H9 (cell line): ENCODE measurements around the gene BRSK2. TPM values are rescaled to one million over a fixed set of nuclear protein-coding genes. Genes with fewer than 3 reads are reported as not detected.

ENCODE experiments used
- DNase-seq: peaks from one replicate; pipeline ENCODE4 v3.0.0-alpha.2; 2017
- H2AFZ ChIP-seq: one replicate; pipeline ENCODE4 v1.6.1; 2013; ENCODE audit warnings: mild to moderate bottlenecking, low read length, control low read depth, moderate library complexity
- H2AK5ac ChIP-seq: 2 replicates; pipeline ENCODE4 v1.6.1; 2013; ENCODE audit warnings: low read length, control low read depth, mixed read lengths; ENCODE audit not compliant: insufficient read length
- H2BK120ac ChIP-seq: one replicate; pipeline ENCODE4 v1.6.1; 2013; ENCODE audit warnings: low read depth, mild to moderate bottlenecking, low read length, control low read depth, inconsistent platforms; ENCODE audit not compliant: poor library complexity, severe bottlenecking
- H2BK12ac ChIP-seq: 2 replicates; pipeline ENCODE4 v1.6.1; 2013; ENCODE audit warnings: low read length, control low read depth, mixed read lengths, low read depth; ENCODE audit not compliant: insufficient read length
- H2BK15ac ChIP-seq: 2 replicates; pipeline ENCODE4 v1.6.1; 2013; ENCODE audit warnings: low read depth, low read length, control low read depth
- H2BK20ac ChIP-seq: one replicate; pipeline ENCODE4 v1.6.1; 2013; ENCODE audit warnings: low read depth, mild to moderate bottlenecking, low read length, control low read depth, inconsistent platforms; ENCODE audit not compliant: poor library complexity, severe bottlenecking
- H2BK5ac ChIP-seq: 2 replicates; pipeline ENCODE4 v1.6.1; 2013; ENCODE audit warnings: low read length, control low read depth, mixed read lengths; ENCODE audit not compliant: insufficient read length
- H3K14ac ChIP-seq: 2 replicates; pipeline ENCODE4 v1.6.1; 2013; ENCODE audit warnings: low read length, control low read depth; ENCODE audit not compliant: insufficient read depth
- H3K18ac ChIP-seq: 2 replicates; pipeline ENCODE4 v1.6.1; 2013; ENCODE audit warnings: low read depth, mild to moderate bottlenecking, mixed read lengths, low read length, control low read depth; ENCODE audit not compliant: insufficient read length
- H3K23ac ChIP-seq: 2 replicates; pipeline ENCODE4 v1.6.1; 2013; ENCODE audit warnings: low read length, control low read depth, mixed read lengths, low read depth; ENCODE audit not compliant: insufficient read length
- H3K23me2 ChIP-seq: 2 replicates; pipeline ENCODE4 v1.6.1; 2013; ENCODE audit warnings: low read depth, mild to moderate bottlenecking, mixed read lengths, low read length, control low read depth; ENCODE audit not compliant: insufficient read length, poor library complexity, severe bottlenecking
- H3K27ac ChIP-seq: 2 replicates; pipeline ENCODE4 v1.5.1; 2013; ENCODE audit warnings: low read length, control low read depth, mixed read lengths, low read depth; ENCODE audit not compliant: insufficient read length
- H3K27me3 ChIP-seq: 2 replicates; pipeline ENCODE4 v1.6.1; 2013; ENCODE audit warnings: low read length, control low read depth, inconsistent platforms; ENCODE audit not compliant: insufficient read depth
- H3K4ac ChIP-seq: 2 replicates; pipeline ENCODE4 v1.6.1; 2013; ENCODE audit warnings: low read depth, mild to moderate bottlenecking, control low read depth, inconsistent platforms, low read length, moderate library complexity
- H3K4me1 ChIP-seq: 2 replicates; pipeline ENCODE4 v1.6.1; 2013; ENCODE audit warnings: low read length, control low read depth, inconsistent platforms; ENCODE audit not compliant: insufficient read depth
- H3K4me2 ChIP-seq: 2 replicates; pipeline ENCODE4 v1.6.1; 2013; ENCODE audit warnings: low read length, control low read depth, mixed read lengths; ENCODE audit not compliant: insufficient read length, insufficient read depth
- H3K56ac ChIP-seq: 2 replicates; pipeline ENCODE4 v1.6.1; 2013; ENCODE audit warnings: low read depth, mild to moderate bottlenecking, mixed read lengths, low read length, control low read depth; ENCODE audit not compliant: insufficient read length
- H3K79me1 ChIP-seq: 2 replicates; pipeline ENCODE4 v1.6.1; 2013; ENCODE audit warnings: low read depth, mild to moderate bottlenecking, moderate library complexity, low read length, control low read depth, inconsistent platforms; ENCODE audit not compliant: insufficient read depth, poor library complexity, severe bottlenecking
- H3K79me2 ChIP-seq: 2 replicates; pipeline ENCODE4 v1.6.1; 2013; ENCODE audit warnings: low read length, control low read depth, inconsistent platforms; ENCODE audit not compliant: insufficient read depth
- H3K9ac ChIP-seq: 2 replicates; pipeline ENCODE4 v1.6.1; 2013; ENCODE audit warnings: low read length, control low read depth, mixed read lengths; ENCODE audit not compliant: insufficient read length; ENCODE audit errors: extremely low read depth
- H3K9me3 ChIP-seq: one replicate; pipeline ENCODE4 v1.6.1; 2013; ENCODE audit warnings: low read depth, low read length, inconsistent platforms; ENCODE audit not compliant: control insufficient read depth
- H3T11ph ChIP-seq: one replicate; pipeline ENCODE4 v1.6.1; 2013; ENCODE audit warnings: mild to moderate bottlenecking, low read length, control low read depth, inconsistent platforms
- H4K20me1 ChIP-seq: one replicate; pipeline ENCODE4 v1.6.1; 2013; ENCODE audit not compliant: control insufficient read depth, insufficient read length, insufficient read depth
- H4K5ac ChIP-seq: 2 replicates; pipeline ENCODE4 v1.6.1; 2013; ENCODE audit warnings: low read depth, mild to moderate bottlenecking, mixed read lengths, low read length, control low read depth; ENCODE audit not compliant: insufficient read length
- H4K8ac ChIP-seq: replicated peaks from 2 replicates; pipeline ENCODE4 v1.6.1; 2013; ENCODE audit warnings: low read length, control low read depth, mixed read lengths, low read depth; ENCODE audit not compliant: insufficient read length
- H4K91ac ChIP-seq: 2 replicates; pipeline ENCODE4 v1.6.1; 2013; ENCODE audit warnings: low read depth, mild to moderate bottlenecking, moderate library complexity, mixed read lengths, low read length, control low read depth; ENCODE audit not compliant: insufficient read length
- H3K27ac Mint-ChIP-seq, 3 experiments: 2 replicates in 2 of 3; 3 replicates in 1 of 3; pipeline ENCODE4 v1.8.0; 2020 to 2021; ENCODE audit warnings: mixed read lengths in 3 of 3, mild to moderate bottlenecking in 1 of 3, moderate library complexity in 1 of 3
- H3K27me3 Mint-ChIP-seq: 2 replicates; pipeline ENCODE4 v1.8.0; 2021; ENCODE audit warnings: low read depth, mild to moderate bottlenecking, moderate library complexity, mixed read lengths
- H3K36me3 Mint-ChIP-seq, 3 experiments: 2 replicates in 2 of 3; 3 replicates in 1 of 3; pipeline ENCODE4 v1.8.0; 2020 to 2021; ENCODE audit warnings: low read depth in 3 of 3, mixed read lengths in 3 of 3; ENCODE audit not compliant: insufficient read depth in 1 of 3
- H3K4me1 Mint-ChIP-seq, 2 experiments: 2 replicates each; pipeline ENCODE4 v1.8.0; 2020; ENCODE audit warnings: mixed read lengths in 2 of 2
- H3K4me3 Mint-ChIP-seq, 2 experiments: 2 replicates in 1 of 2; 3 replicates in 1 of 2; pipeline ENCODE4 v1.8.0; 2020 to 2021; ENCODE audit warnings: mild to moderate bottlenecking in 2 of 2, mixed read lengths in 2 of 2, moderate library complexity in 1 of 2
- H3K9me3 Mint-ChIP-seq, 2 experiments: 2 replicates in 1 of 2; 3 replicates in 1 of 2; pipeline ENCODE4 v1.8.0; 2020; ENCODE audit warnings: mild to moderate bottlenecking in 2 of 2, mixed read lengths in 2 of 2, moderate library complexity in 1 of 2
- CTCF ChIP-seq: fragments of 200-600 bp; sonication (generic); conservative IDR thresholded peaks from 3 replicates; pipeline ENCODE4 v1.8.0; 2021; ENCODE audit warnings: antibody characterized with exemption, mild to moderate bottlenecking
- WGBS: extraction: QIAGEN DNeasy Blood & Tissue Kit; methylation state at CpG from one replicate; pipeline ENCODE4 v1.1.7; 2013; ENCODE audit warnings: missing lambda C conversion rate, low lambda C conversion rate, mixed read lengths; ENCODE audit not compliant: insufficient read length; ENCODE audit errors: extremely low coverage; 5-methylcytosine and 5-hydroxymethylcytosine counted together
- total RNA-seq: library from RNA; stranded (reverse); gene quantifications from 2 replicates; pipeline ENCODE4 v1.2.1, GENCODE V29; 2021

BRSK2 gene
- total RNA-seq, 1 experiment from 2014 or later = 28.4 TPM

- Mint-ChIP-seq H3K27ac (no peak overlapping the region; a peak in 1 of 7 replicates), H3K27me3 (no peaks in the 10 kb centered on the region; the same call in 1 of the 2 replicates)
Measured at GRCh38 chr11:1505480-1505879, 115.7 kb downstream of the BRSK2 start.

More at GRCh38 chr11:1505480-1505879, 115.7 kb downstream of the BRSK2 start:
- no peaks in the 10 kb centered on the region for H3K23me2 ChIP-seq
- H3K4ac ChIP-seq = no peak overlapping the region
- no peak overlapping the region for H2BK20ac ChIP-seq
- Mint-ChIP-seq H3K4me3 (no peak overlapping the region), H3K9me3 (no peaks in the 10 kb centered on the region; a peak in 1 of 5 replicates), H3K4me1 (peaks cover 12 to 36% of the 10 kb centered on the region in 2 experiments), H3K36me3 (no peaks in the 10 kb centered on the region; a peak in 2 of 7 replicates)
- H2BK12ac ChIP-seq = no peak overlapping the region
- H2AK5ac ChIP-seq = no peak overlapping the region
- no peak overlapping the region for H2AFZ ChIP-seq
- H3K4me2 ChIP-seq = no peak overlapping the region
- no peak overlapping the region for H3K14ac ChIP-seq
- peaks cover 2% of the 10 kb centered on the region; the same call in 1 of the 2 replicates for H3K4me1 ChIP-seq
- H3K23ac ChIP-seq = no peak overlapping the region
- no peaks in the 10 kb centered on the region for H3K27me3 ChIP-seq
- no peaks in the 10 kb centered on the region for H4K20me1 ChIP-seq
- no peak overlapping the region for H3T11ph ChIP-seq
- no peaks in the 10 kb centered on the region for H3K79me1 ChIP-seq
- no peak overlapping the region for H4K91ac ChIP-seq
- H3K18ac ChIP-seq = no peak overlapping the region
- no peak overlapping the region for H4K8ac ChIP-seq
- no peak overlapping the region for H2BK120ac ChIP-seq
- no peak overlapping the region for H3K27ac ChIP-seq
- no peaks in the 10 kb centered on the region for H3K9me3 ChIP-seq
- H4K5ac ChIP-seq = no peak overlapping the region
- H3K79me2 ChIP-seq = no peaks in the 10 kb centered on the region; the same call in 1 of the 2 replicates
- no peak overlapping the region for H3K9ac ChIP-seq
- H2BK5ac ChIP-seq = no peak overlapping the region
- H3K56ac ChIP-seq = no peak overlapping the region
- TF ChIP-seq CTCF = peak; percentile 67
- no peak overlapping the region for H2BK15ac ChIP-seq
- no CpG with 5 or more reads among the region's 11 CpGs for WGBS
- peak; percentile 67 for DNase-seq
